ENCODE measurements around the gene TOMM5. TPM values are rescaled to one million over a fixed set of nuclear protein-coding genes. Genes with fewer than 3 reads are reported as not detected.

Gene TOMM5
- polyA plus RNA-seq, 2 of the 4 experiments (the other 2 are of a cell fraction): 338 to 339 TPM

DNA sequence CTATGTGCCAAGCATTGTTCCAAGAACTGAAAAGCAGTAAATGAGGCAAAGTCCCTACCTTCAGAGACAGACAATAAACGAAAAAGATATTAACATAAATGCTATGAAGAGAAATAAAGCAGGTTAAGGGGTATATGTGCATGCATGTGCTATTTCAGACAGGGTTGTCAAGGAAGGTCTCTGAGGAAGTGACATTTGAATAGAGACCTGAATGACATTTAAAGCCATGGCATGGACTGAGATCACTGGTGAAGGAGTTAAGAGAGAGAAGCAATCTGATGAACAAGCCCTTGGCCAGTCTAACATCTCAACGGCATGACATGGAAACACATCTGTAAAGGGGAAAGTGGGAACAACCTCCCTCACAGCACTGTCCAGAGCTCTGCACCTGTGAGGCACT lies 30.7 kb downstream of the TOMM5 start:
- Histone ChIP-seq H3K27ac (no peak overlapping the region), H3K9me3 (peaks cover 12% of the 10 kb centered on the region), H3K4me3 (no peak overlapping the region), H3K4me1 (no peaks in the 10 kb centered on the region), H3K4me2 (no peak overlapping the region)
- ATAC-seq: no peak
- ChIA-PET CTCF (interaction anchor here (0.9 kb wide), 1 partner anchor 15 kb away, joined by 3 read pairs; the partner anchor contains the start of gene FBXO10), POLR2A (no interaction called here)
- no peak for TF ChIP-seq JUN (IDR thresholded peaks at IDR 0.05)
- no peak for DNase-seq (ENCODE audit: low read depth in 1 of 2, low spot score in 1 of 2)
- no peak for FAIRE-seq
- 35% methylated on average over 2 of the region's 2 CpGs for WGBS (ENCODE audit: missing lambda C conversion rate)

DNA sequence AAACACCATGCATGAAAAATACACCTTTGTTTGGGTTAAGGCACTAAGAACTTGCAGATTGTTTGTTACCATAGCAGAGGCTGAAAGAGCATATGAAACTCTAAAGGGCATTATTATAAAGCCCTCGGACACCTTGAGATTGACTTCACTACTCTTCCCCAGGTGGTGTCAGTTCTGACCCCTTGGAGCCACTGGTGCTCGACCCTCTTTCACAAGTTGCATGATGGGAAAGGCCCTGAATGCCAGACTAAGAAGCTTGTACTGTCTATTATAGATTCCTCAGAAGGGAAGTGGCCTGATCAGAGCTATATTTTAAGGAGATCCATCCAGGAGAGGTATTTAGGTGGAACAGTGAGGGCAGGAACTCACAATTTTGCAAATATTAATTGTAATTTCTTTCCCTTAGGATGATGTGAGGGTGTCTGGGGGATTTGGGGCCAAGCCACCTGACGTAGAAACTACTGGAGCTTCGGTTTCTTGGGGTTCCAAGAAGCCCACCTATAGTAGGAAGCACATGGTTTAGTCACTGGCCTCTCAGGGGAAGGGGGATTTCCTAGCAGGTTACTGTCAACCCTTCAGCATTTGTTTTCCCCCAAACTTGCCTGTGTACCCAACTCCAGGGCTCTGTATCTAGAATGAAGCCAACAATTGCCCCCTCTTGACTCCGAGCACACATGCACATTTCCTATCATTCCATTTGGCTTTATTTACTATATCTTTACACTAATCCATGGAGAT lies 32.4 kb downstream of the TOMM5 start:
- Histone ChIP-seq H3K4me3 (no peak overlapping the region), H3K4me1 (no peaks in the 10 kb centered on the region), H3K4me2 (no peak overlapping the region), H3K27ac (no peak overlapping the region), H3K9me3 (peaks cover 12% of the 10 kb centered on the region)
- CTCF ChIA-PET: interaction anchor here (1.7 kb wide), 1 partner anchor 16 kb away, joined by 3 read pairs; the partner anchor contains the start of gene FBXO10
- ATAC-seq (no peak), DNase-seq (ENCODE audit: low read depth in 1 of 2, low spot score in 1 of 2) (no peak), FAIRE-seq (no peak)
- POLR2A ChIA-PET: no interaction called here
- TF ChIP-seq POLR2A (IDR thresholded peaks at IDR 0.05; ENCODE audit: low read length) (no peak), EHF (CRISPR knock-in tag; IDR thresholded peaks at IDR 0.05) (no peak), TFCP2L1 (CRISPR knock-in tag; IDR thresholded peaks at IDR 0.05) (no peak), MAZ (IDR thresholded peaks at IDR 0.05; ENCODE audit: borderline replicate concordance, low read depth, low read length) (no peak), CEBPB (IDR thresholded peaks at IDR 0.05) (no peak), ESRRA (IDR thresholded peaks at IDR 0.05; ENCODE audit: borderline replicate concordance, low read length) (no peak)
- 85% methylated on average over 5 of the region's 5 CpGs for WGBS (ENCODE audit: missing lambda C conversion rate)

DNA sequence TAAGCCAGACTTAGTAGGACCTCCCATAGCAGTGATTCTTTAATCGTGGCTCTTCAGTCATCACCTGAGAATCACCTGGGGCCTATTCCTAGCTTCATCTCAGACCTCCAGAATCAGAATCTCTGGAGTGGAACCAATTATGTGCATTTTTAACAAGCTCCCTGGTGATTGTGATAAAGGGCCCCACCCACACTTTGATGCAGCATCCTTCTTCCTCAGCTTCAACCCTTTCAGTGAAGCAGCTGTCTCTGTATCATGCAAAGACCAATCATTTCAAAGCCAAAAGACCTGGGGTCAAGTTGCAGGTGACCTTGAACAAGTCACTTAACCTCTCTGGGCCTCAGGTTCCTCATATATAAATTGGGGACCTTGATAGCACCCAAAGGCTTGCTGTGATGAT lies 33.3 kb downstream of the TOMM5 start:
- ChIA-PET CTCF (interaction anchor here (0.8 kb wide), 1 partner anchor 20 kb away, joined by 3 read pairs; no protein-coding TSS in a partner anchor), POLR2A (interaction anchor here (1.4 kb wide), 1 partner anchor 33 kb away, joined by 5 read pairs; the partner anchor contains the start of gene TOMM5)
- 81% methylated on average over 1 of the region's 1 CpG for WGBS (ENCODE audit: missing lambda C conversion rate)
- Histone ChIP-seq H3K4me2 (no peak overlapping the region), H3K9me3 (peaks cover 7% of the 10 kb centered on the region), H3K27ac (no peak overlapping the region), H3K4me1 (no peaks in the 10 kb centered on the region), H3K4me3 (no peak overlapping the region)
- TF ChIP-seq EHMT2 (IDR thresholded peaks at IDR 0.05; ENCODE audit: low read depth): no peak
- no peak for TF ChIP-seq CEBPB (IDR thresholded peaks at IDR 0.05)
- TF ChIP-seq MAFK (IDR thresholded peaks at IDR 0.05; ENCODE audit: partially characterized antibody): no peak
- no peak for TF ChIP-seq CBX2 (IDR thresholded peaks at IDR 0.05; ENCODE audit: borderline replicate concordance, low read depth)
- TF ChIP-seq, protein P1, sequence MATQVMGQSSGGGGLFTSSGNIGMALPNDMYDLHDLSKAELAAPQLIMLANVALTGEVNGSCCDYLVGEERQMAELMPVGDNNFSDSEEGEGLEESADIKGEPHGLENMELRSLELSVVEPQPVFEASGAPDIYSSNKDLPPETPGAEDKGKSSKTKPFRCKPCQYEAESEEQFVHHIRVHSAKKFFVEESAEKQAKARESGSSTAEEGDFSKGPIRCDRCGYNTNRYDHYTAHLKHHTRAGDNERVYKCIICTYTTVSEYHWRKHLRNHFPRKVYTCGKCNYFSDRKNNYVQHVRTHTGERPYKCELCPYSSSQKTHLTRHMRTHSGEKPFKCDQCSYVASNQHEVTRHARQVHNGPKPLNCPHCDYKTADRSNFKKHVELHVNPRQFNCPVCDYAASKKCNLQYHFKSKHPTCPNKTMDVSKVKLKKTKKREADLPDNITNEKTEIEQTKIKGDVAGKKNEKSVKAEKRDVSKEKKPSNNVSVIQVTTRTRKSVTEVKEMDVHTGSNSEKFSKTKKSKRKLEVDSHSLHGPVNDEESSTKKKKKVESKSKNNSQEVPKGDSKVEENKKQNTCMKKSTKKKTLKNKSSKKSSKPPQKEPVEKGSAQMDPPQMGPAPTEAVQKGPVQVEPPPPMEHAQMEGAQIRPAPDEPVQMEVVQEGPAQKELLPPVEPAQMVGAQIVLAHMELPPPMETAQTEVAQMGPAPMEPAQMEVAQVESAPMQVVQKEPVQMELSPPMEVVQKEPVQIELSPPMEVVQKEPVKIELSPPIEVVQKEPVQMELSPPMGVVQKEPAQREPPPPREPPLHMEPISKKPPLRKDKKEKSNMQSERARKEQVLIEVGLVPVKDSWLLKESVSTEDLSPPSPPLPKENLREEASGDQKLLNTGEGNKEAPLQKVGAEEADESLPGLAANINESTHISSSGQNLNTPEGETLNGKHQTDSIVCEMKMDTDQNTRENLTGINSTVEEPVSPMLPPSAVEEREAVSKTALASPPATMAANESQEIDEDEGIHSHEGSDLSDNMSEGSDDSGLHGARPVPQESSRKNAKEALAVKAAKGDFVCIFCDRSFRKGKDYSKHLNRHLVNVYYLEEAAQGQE (IDR thresholded peaks at IDR 0.05): no peak
- no peak for TF ChIP-seq EP300 (IDR thresholded peaks at IDR 0.05)
- no peak for TF ChIP-seq FOSL2 (IDR thresholded peaks at IDR 0.05)
- TF ChIP-seq FOSL2 (CRISPR knock-in tag; IDR thresholded peaks at IDR 0.05): no peak
- TF ChIP-seq POLR2A (IDR thresholded peaks at IDR 0.05; ENCODE audit: low read length): no peak
- TF ChIP-seq, protein P2, sequence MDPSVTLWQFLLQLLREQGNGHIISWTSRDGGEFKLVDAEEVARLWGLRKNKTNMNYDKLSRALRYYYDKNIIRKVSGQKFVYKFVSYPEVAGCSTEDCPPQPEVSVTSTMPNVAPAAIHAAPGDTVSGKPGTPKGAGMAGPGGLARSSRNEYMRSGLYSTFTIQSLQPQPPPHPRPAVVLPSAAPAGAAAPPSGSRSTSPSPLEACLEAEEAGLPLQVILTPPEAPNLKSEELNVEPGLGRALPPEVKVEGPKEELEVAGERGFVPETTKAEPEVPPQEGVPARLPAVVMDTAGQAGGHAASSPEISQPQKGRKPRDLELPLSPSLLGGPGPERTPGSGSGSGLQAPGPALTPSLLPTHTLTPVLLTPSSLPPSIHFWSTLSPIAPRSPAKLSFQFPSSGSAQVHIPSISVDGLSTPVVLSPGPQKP (IDR thresholded peaks at IDR 0.05; ENCODE audit: low read depth, low read length): no peak
- TF ChIP-seq ZFP36 (IDR thresholded peaks at IDR 0.05; ENCODE audit: borderline replicate concordance, partially characterized antibody): no peak
- no peak for TF ChIP-seq HDAC2 (IDR thresholded peaks at IDR 0.05)
- no peak for TF ChIP-seq FOXS1 (CRISPR knock-in tag; IDR thresholded peaks at IDR 0.05)
- TF ChIP-seq, protein P3, sequence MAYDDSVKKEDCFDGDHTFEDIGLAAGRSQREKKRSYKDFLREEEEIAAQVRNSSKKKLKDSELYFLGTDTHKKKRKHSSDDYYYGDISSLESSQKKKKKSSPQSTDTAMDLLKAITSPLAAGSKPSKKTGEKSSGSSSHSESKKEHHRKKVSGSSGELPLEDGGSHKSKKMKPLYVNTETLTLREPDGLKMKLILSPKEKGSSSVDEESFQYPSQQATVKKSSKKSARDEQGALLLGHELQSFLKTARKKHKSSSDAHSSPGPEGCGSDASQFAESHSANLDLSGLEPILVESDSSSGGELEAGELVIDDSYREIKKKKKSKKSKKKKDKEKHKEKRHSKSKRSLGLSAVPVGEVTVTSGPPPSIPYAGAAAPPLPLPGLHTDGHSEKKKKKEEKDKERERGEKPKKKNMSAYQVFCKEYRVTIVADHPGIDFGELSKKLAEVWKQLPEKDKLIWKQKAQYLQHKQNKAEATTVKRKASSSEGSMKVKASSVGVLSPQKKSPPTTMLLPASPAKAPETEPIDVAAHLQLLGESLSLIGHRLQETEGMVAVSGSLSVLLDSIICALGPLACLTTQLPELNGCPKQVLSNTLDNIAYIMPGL (CRISPR knock-in tag; IDR thresholded peaks at IDR 0.05; ENCODE audit: borderline replicate concordance): no peak
- TF ChIP-seq, protein P4, sequence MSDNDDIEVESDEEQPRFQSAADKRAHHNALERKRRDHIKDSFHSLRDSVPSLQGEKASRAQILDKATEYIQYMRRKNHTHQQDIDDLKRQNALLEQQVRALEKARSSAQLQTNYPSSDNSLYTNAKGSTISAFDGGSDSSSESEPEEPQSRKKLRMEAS (IDR thresholded peaks at IDR 0.05): no peak
- no peak for TF ChIP-seq TFCP2L1 (CRISPR knock-in tag; IDR thresholded peaks at IDR 0.05)
- no peak for TF ChIP-seq JUNB (IDR thresholded peaks at IDR 0.05)
- no peak for TF ChIP-seq CBX8 (IDR thresholded peaks at IDR 0.05)
- TF ChIP-seq GATA3 (IDR thresholded peaks at IDR 0.05; ENCODE audit: borderline replicate concordance): no peak
- no peak for TF ChIP-seq RCOR1 (IDR thresholded peaks at IDR 0.05; ENCODE audit: low read depth, low read length)
- FAIRE-seq: no peak
- no peak for ATAC-seq
- DNase-seq (ENCODE audit: low read depth in 1 of 2, low spot score in 1 of 2): no peak

Measured in A549 (cell line).